HepG2 (cell line): ENCODE measurements around the gene PPP1R3C. TPM values are rescaled to one million over a fixed set of nuclear protein-coding genes. Genes with fewer than 3 reads are reported as not detected.

Source experiments
- ARHGAP35 ChIP-seq: sonication (generic); formaldehyde crosslinking; IDR thresholded peaks from 2 replicates; pipeline ENCODE4 v1.9.0; 2022; ENCODE audit warnings: mild to moderate bottlenecking, inconsistent platforms, moderate library complexity, missing genetic modification reagents, borderline replicate concordance
- ARID4A ChIP-seq: sonication (generic); formaldehyde crosslinking; IDR thresholded peaks from 2 replicates; pipeline ENCODE4 v1.5.0; 2020; ENCODE audit warnings: mild to moderate bottlenecking, missing genetic modification reagents, borderline replicate concordance
- DPF2 ChIP-seq: sonication (generic); formaldehyde crosslinking; IDR thresholded peaks from 2 replicates; pipeline ENCODE4 v1.4.0; 2020; ENCODE audit warnings: mild to moderate bottlenecking, low read depth, missing genetic modification reagents, borderline replicate concordance
- E2F1 ChIP-seq: sonication (generic); formaldehyde crosslinking; IDR thresholded peaks from 2 replicates; pipeline ENCODE4 v1.5.0; 2020; ENCODE audit warnings: missing genetic modification reagents
- FOXK1 ChIP-seq: sonication (generic); formaldehyde crosslinking; IDR thresholded peaks from 2 replicates; pipeline ENCODE4 v1.4.0; 2020; ENCODE audit warnings: low read depth, missing genetic modification reagents, borderline replicate concordance
- KLF6 ChIP-seq: IDR thresholded peaks from 2 replicates; pipeline ENCODE4 v1.8.0; 2016; ENCODE audit warnings: missing biosample characterization, missing genetic modification reagents
- NONO ChIP-seq, 2 experiments: fragments of 450-650 bp in 1 of 2; sonication (generic) in 1 of 2; formaldehyde crosslinking in 1 of 2; IDR thresholded peaks in 1 of 2; conservative IDR thresholded peaks in 1 of 2; 2 replicates each; pipeline versions ENCODE4 v1.6.1 to v1.8.0; 2017 to 2022; ENCODE audit warnings: mild to moderate bottlenecking in 1 of 2, missing genetic modification reagents in 1 of 2, moderate library complexity in 1 of 2
- RNF2 ChIP-seq: fragments of 450-650 bp; conservative IDR thresholded peaks from 2 replicates; pipeline ENCODE4 v1.6.1; 2016; ENCODE audit warnings: low read depth
- SPEN ChIP-seq: sonication (generic); formaldehyde crosslinking; IDR thresholded peaks from 2 replicates; pipeline ENCODE4 v1.5.1; 2020; ENCODE audit warnings: low read depth, mild to moderate bottlenecking, missing genetic modification reagents
- ZIK1 ChIP-seq: sonication (generic); formaldehyde crosslinking; IDR thresholded peaks from 2 replicates; pipeline ENCODE4 v1.5.0; 2020; ENCODE audit warnings: mild to moderate bottlenecking, low read depth, missing genetic modification reagents, borderline replicate concordance
- ZNF337 ChIP-seq: sonication (generic); formaldehyde crosslinking; IDR thresholded peaks from 2 replicates; pipeline ENCODE4 v1.5.1; 2020; ENCODE audit warnings: missing genetic modification reagents, low read depth, mild to moderate bottlenecking, borderline replicate concordance
- ZNF547 ChIP-seq: sonication (generic); formaldehyde crosslinking; IDR thresholded peaks from 2 replicates; pipeline ENCODE4 v1.5.1; 2020; ENCODE audit warnings: mild to moderate bottlenecking, missing genetic modification reagents
- ZNF564 ChIP-seq: sonication (generic); formaldehyde crosslinking; IDR thresholded peaks from 2 replicates; pipeline ENCODE4 v1.8.1; 2023; ENCODE audit warnings: mild to moderate bottlenecking, missing genetic modification reagents
- ZNF703 ChIP-seq: sonication (generic); formaldehyde crosslinking; IDR thresholded peaks from 2 replicates; pipeline ENCODE4 v1.5.1; 2020; ENCODE audit warnings: missing genetic modification reagents, mild to moderate bottlenecking, moderate library complexity, borderline replicate concordance
- ZNF891 ChIP-seq: sonication (generic); formaldehyde crosslinking; IDR thresholded peaks from 2 replicates; pipeline ENCODE4 v1.5.0; 2020; ENCODE audit warnings: mild to moderate bottlenecking, missing genetic modification reagents
- polyA plus RNA-seq, 8 experiments: library from polyadenylated mRNA; depleted of rRNA in 3 of 8; stranded (reverse) in 7 of 8; unstranded in 1 of 8; fragments of >200 nt; fragmentation: Illumina TruSeq in 4 of 8; extraction: Trizol in 4 of 8; gene quantifications; 2 replicates each; pipeline versions ENCODE4 v1.2.1 to v1.2.3, GENCODE V29; 2011 to 2016; ENCODE audit warnings: low read depth in 4 of 8, missing spikeins in 1 of 8, mixed read lengths in 1 of 8; ENCODE audit not compliant: insufficient read depth in 1 of 8
- total RNA-seq, 5 experiments: library from RNA; depleted of rRNA; stranded (reverse); fragments of >200 nt; fragmentation: Illumina TruSeq; extraction: Trizol; gene quantifications; 2 replicates each; pipeline ENCODE4 v1.2.3, GENCODE V29; 2016; ENCODE audit warnings: low read depth in 1 of 5
- TF ChIP-seq, protein P1 (sequence below): sonication (generic); formaldehyde crosslinking; IDR thresholded peaks from 2 replicates; pipeline ENCODE4 v1.8.1; 2023; ENCODE audit warnings: missing genetic modification reagents, mild to moderate bottlenecking, borderline replicate concordance
- TF ChIP-seq, protein P2 (sequence below): sonication (generic); formaldehyde crosslinking; IDR thresholded peaks from 2 replicates; pipeline ENCODE4 v1.5.1; 2020; ENCODE audit warnings: mild to moderate bottlenecking, missing genetic modification reagents, moderate library complexity

Gene PPP1R3C
- total and polyA plus RNA-seq, 2 of the 13 experiments (the other 11 are each of a cell fraction or from before 2014, with no cell fraction given), result 13.3 to 14.8 TPM

DNA sequence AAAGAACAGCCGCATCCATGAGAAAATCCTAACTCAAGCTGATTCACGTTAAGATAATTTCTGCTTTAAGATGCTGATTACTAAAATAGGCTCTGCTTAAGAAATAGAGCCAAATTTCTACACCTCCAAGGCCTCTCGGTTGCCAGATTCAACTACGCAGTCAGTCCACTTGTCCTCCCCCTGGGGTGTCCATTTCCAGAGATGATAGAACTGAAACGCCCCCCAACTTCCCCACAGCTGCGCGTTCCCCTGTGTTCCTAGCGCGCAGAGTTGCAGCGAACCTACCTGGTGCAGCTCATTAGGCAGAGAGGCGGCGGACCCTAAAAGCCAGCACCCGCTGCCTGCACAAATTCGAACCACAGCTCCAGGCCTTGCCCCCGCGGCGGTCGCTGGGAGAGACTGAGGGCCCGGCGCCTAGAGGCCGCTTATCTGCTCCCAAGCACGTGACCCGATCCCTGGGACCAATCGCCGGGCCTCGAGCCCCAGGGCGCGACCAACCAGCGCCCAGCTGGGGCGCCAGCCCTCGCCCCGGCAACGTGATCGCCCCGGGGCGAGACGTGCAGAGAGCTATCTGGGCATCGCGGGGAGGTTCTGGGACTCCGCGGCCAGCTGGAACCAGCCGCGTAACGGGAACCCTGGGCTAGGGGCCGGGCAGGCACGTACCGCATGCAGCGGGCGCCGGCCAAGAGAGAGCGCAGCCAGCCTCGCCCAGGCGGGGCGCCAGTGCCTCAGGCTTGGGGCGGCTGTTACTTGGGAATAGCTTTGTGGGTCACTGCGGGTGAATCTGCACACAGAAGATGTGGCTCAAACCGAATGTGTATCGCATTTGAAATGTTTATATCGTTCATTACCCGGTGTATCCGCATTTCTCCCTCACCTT, at the start of gene PPP1R3C (continued):
- TF ChIP-seq NONO (IDR thresholded peaks at IDR 0.05) (no peak), NONO (CRISPR knock-in tag; conservative IDR thresholded peaks at IDR 0.05) (peak; percentile 92), ZNF547 (CRISPR knock-in tag) (peak; percentile 99), ZIK1 (CRISPR knock-in tag) (peak; percentile 87), ZNF703 (peak; percentile 93; the same call in 1 of the 2 replicates), ARHGAP35 (CRISPR knock-in tag) (peak; percentile 92; the same call in 1 of the 2 replicates), ZNF337 (peak; percentile 98), ARID4A (CRISPR knock-in tag) (peak; percentile 90), SPEN (CRISPR knock-in tag) (peak; percentile 93), RNF2 (peak; percentile 98), ZNF891 (CRISPR knock-in tag) (peak; percentile 98), ZNF564 (CRISPR knock-in tag) (peak; percentile 100), E2F1 (CRISPR knock-in tag) (peak; percentile 83; the same call in 1 of the 2 replicates), KLF6 (CRISPR knock-in tag) (peak; percentile 95), DPF2 (CRISPR knock-in tag) (no peak), FOXK1 (CRISPR knock-in tag) (0 out of 2 replicates have a peak, but pooled peaks have one; percentile 61)
- TF ChIP-seq, protein P1, sequence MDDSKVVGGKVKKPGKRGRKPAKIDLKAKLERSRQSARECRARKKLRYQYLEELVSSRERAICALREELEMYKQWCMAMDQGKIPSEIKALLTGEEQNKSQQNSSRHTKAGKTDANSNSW (CRISPR knock-in tag), result peak; percentile 41; the same call in 1 of the 2 replicates
- TF ChIP-seq, protein P2, sequence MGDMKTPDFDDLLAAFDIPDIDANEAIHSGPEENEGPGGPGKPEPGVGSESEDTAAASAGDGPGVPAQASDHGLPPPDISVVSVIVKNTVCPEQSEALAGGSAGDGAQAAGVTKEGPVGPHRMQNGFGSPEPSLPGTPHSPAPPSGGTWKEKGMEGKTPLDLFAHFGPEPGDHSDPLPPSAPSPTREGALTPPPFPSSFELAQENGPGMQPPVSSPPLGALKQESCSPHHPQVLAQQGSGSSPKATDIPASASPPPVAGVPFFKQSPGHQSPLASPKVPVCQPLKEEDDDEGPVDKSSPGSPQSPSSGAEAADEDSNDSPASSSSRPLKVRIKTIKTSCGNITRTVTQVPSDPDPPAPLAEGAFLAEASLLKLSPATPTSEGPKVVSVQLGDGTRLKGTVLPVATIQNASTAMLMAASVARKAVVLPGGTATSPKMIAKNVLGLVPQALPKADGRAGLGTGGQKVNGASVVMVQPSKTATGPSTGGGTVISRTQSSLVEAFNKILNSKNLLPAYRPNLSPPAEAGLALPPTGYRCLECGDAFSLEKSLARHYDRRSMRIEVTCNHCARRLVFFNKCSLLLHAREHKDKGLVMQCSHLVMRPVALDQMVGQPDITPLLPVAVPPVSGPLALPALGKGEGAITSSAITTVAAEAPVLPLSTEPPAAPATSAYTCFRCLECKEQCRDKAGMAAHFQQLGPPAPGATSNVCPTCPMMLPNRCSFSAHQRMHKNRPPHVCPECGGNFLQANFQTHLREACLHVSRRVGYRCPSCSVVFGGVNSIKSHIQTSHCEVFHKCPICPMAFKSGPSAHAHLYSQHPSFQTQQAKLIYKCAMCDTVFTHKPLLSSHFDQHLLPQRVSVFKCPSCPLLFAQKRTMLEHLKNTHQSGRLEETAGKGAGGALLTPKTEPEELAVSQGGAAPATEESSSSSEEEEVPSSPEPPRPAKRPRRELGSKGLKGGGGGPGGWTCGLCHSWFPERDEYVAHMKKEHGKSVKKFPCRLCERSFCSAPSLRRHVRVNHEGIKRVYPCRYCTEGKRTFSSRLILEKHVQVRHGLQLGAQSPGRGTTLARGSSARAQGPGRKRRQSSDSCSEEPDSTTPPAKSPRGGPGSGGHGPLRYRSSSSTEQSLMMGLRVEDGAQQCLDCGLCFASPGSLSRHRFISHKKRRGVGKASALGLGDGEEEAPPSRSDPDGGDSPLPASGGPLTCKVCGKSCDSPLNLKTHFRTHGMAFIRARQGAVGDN (CRISPR knock-in tag), result peak; percentile 100
